ENCODE data around the gene EML3. TPM values are rescaled to one million over a fixed set of nuclear protein-coding genes. Genes with fewer than 3 reads are reported as not detected.

The EML3 gene
- total RNA-seq, 1 donor from 2014 or later, result 80.9 TPM

DNA sequence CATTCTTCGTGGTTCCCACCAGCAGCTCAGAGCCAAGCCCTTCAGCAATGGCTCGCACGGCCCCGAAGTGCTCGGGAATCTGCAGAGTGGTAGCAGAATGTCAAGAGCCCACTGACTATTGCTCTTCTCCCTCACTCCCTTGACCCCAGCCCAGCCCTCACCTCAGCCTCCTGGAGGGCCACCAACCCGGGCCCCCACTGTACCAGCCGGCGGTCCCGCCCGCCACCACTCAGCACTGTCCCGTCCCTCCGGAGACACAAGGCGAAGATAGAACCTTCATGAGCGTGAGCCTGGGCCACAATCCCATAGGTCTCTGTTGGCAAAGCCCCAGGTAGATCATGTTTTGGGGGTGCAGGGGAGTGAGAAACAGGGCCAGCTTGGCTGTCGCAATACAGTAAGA, 6.7 kb downstream of the EML3 start:
- Mint-ChIP-seq H3K4me3 (ENCODE audit: unreplicated experiment) (no peak overlapping the region), H3K27me3 (ENCODE audit: unreplicated experiment) (no peaks in the 10 kb centered on the region), H3K4me1 (ENCODE audit: unreplicated experiment) (peaks cover 19% of the 10 kb centered on the region), H3K27ac (ENCODE audit: unreplicated experiment) (no peak overlapping the region), H3K9me3 (ENCODE audit: unreplicated experiment) (no peaks in the 10 kb centered on the region), H3K36me3 (ENCODE audit: unreplicated experiment) (peaks cover 14% of the 10 kb centered on the region)
- no peak for DNase-seq (ENCODE audit: extremely low spot score, unreplicated experiment)
- no peak for TF ChIP-seq CTCF (IDR thresholded peaks at IDR 0.05)

DNA sequence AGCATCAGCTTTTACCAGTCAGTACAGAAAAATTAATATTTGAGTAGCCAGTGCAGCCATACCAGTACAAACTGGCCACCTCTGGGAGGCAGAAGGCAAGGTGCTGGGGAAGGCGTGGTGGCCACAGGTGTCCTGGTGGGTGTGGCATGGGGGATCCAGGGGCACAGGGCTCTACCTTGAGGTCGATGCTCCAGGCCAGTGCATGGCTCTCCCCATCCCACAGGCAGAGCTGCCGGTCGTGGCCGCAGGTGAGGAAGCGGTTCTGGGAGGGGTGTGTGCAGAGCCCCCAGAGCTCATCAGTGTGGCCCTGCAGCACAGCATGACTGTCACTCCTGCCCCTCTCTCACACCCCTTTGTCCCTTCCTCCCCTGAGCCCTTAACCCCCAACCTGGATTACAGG, 7.1 kb downstream of the EML3 start:
- no peaks in the 10 kb centered on the region for H3K27me3 Mint-ChIP-seq (ENCODE audit: unreplicated experiment)
- no peaks in the 10 kb centered on the region for H3K9me3 Mint-ChIP-seq (ENCODE audit: unreplicated experiment)
- H3K27ac Mint-ChIP-seq (ENCODE audit: unreplicated experiment), result no peak overlapping the region
- no peak overlapping the region for H3K4me3 Mint-ChIP-seq (ENCODE audit: unreplicated experiment)
- no peak for TF ChIP-seq CTCF (IDR thresholded peaks at IDR 0.05)
- no peak for DNase-seq (ENCODE audit: extremely low spot score, unreplicated experiment)
- peaks cover 14% of the 10 kb centered on the region for H3K36me3 Mint-ChIP-seq (ENCODE audit: unreplicated experiment)
- H3K4me1 Mint-ChIP-seq (ENCODE audit: unreplicated experiment), result peaks cover 18% of the 10 kb centered on the region

GRCh38 chr11:62604460-62605120, 8.0 kb downstream of the EML3 start:
- Mint-ChIP-seq H3K9me3 (ENCODE audit: unreplicated experiment) (no peaks in the 10 kb centered on the region), H3K4me3 (ENCODE audit: unreplicated experiment) (no peak overlapping the region), H3K27ac (ENCODE audit: unreplicated experiment) (no peak overlapping the region), H3K4me1 (ENCODE audit: unreplicated experiment) (peaks cover 22% of the 10 kb centered on the region), H3K27me3 (ENCODE audit: unreplicated experiment) (no peaks in the 10 kb centered on the region), H3K36me3 (ENCODE audit: unreplicated experiment) (peaks cover 20% of the 10 kb centered on the region)
- DNase-seq (ENCODE audit: extremely low spot score, unreplicated experiment), result no peak
- TF ChIP-seq CTCF (IDR thresholded peaks at IDR 0.05), result no peak

DNA sequence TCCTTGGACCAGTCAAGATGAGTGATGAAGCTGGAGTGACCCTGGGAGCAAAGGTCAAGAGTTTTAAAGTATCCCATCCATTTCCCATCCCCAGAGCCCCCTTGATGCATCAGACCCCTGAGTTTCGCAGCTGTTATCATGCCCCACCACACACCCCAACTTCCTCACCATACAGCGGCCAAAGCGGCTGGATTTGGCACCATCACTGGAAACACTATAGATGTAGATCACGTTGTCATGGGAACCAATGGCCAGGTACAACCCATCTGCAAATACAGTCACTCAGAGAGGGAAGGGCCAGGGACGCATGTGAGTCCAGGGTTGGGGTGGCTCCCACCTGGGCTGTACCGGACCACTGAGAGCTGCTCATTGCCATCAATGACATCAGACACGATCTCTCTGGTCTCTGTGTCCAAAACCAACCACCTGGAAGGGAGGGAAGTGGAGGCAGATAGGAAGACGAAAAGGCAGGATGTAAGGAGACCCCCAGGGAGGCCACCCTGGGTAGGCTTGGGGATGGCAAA, 8.7 kb downstream of the EML3 start:
- TF ChIP-seq CTCF (IDR thresholded peaks at IDR 0.05), result no peak
- Mint-ChIP-seq H3K4me1 (ENCODE audit: unreplicated experiment) (peaks cover 30% of the 10 kb centered on the region), H3K27me3 (ENCODE audit: unreplicated experiment) (no peaks in the 10 kb centered on the region), H3K36me3 (ENCODE audit: unreplicated experiment) (peaks cover 25% of the 10 kb centered on the region), H3K27ac (ENCODE audit: unreplicated experiment) (no peak overlapping the region), H3K9me3 (ENCODE audit: unreplicated experiment) (no peaks in the 10 kb centered on the region), H3K4me3 (ENCODE audit: unreplicated experiment) (no peak overlapping the region)
- DNase-seq (ENCODE audit: extremely low spot score, unreplicated experiment), result no peak

GRCh38 chr11:62603072-62603408, 9.5 kb downstream of the EML3 start:
- H3K27ac Mint-ChIP-seq (ENCODE audit: unreplicated experiment), result no peak overlapping the region
- H3K36me3 Mint-ChIP-seq (ENCODE audit: unreplicated experiment), result peaks cover 30% of the 10 kb centered on the region
- TF ChIP-seq CTCF (IDR thresholded peaks at IDR 0.05), result no peak
- H3K4me1 Mint-ChIP-seq (ENCODE audit: unreplicated experiment), result peaks cover 32% of the 10 kb centered on the region
- H3K4me3 Mint-ChIP-seq (ENCODE audit: unreplicated experiment), result peak overlapping the region; percentile 40
- no peak for DNase-seq (ENCODE audit: extremely low spot score, unreplicated experiment)
- H3K9me3 Mint-ChIP-seq (ENCODE audit: unreplicated experiment), result no peaks in the 10 kb centered on the region
- H3K27me3 Mint-ChIP-seq (ENCODE audit: unreplicated experiment), result no peaks in the 10 kb centered on the region
